Spleen (tissue), 11 donors: Measurements from ENCODE around the gene PARD3. TPM values are rescaled to one million over a fixed set of nuclear protein-coding genes. Genes with fewer than 3 reads are reported as not detected.

ENCODE experiments used
- DNase-seq: peaks from one replicate; pipeline ENCODE4 v3.0.0-alpha.2; 2020
- H3K27ac ChIP-seq, 8 donors: fragments of 200-600 bp; sonication (generic) in 7 of 8; 1 replicate in 4 of 8; 2 replicates in 4 of 8; pipeline versions ENCODE4 v1.5.0 to v1.8.0; 2016 to 2021; ENCODE audit warnings: inconsistent platforms in 4 of 8, mild to moderate bottlenecking in 4 of 8, moderate library complexity in 1 of 8
- H3K27me3 ChIP-seq, 7 donors: fragments of 200-600 bp; sonication (generic) in 6 of 7; replicated peaks in 1 of 7; 1 replicate in 4 of 7; 2 replicates in 3 of 7; pipeline versions ENCODE4 v1.5.0 to v1.8.0; 2016 to 2021; ENCODE audit warnings: inconsistent platforms in 3 of 7, mild to moderate bottlenecking in 1 of 7
- H3K36me3 ChIP-seq, 6 donors: fragments of 200-600 bp; sonication (generic) in 5 of 6; 1 replicate in 4 of 6; 2 replicates in 2 of 6; pipeline versions ENCODE4 v1.5.0 to v1.8.0; 2016 to 2021; ENCODE audit warnings: inconsistent platforms in 2 of 6
- H3K4me1 ChIP-seq, 6 donors: fragments of 200-600 bp; sonication (generic) in 5 of 6; 1 replicate in 3 of 6; 2 replicates in 3 of 6; pipeline versions ENCODE4 v1.5.0 to v1.8.0; 2016 to 2021; ENCODE audit warnings: inconsistent platforms in 3 of 6
- H3K4me3 ChIP-seq, 8 donors: fragments of 200-600 bp; sonication (generic) in 7 of 8; 1 replicate in 4 of 8; 2 replicates in 4 of 8; pipeline versions ENCODE4 v1.5.0 to v1.8.0; 2016 to 2021; ENCODE audit warnings: inconsistent platforms in 4 of 8, mild to moderate bottlenecking in 4 of 8, moderate library complexity in 2 of 8
- H3K9me3 ChIP-seq, 8 donors: fragments of 200-600 bp; sonication (generic) in 7 of 8; 1 replicate in 4 of 8; 2 replicates in 4 of 8; pipeline versions ENCODE4 v1.5.0 to v1.8.0; 2016 to 2021; ENCODE audit warnings: inconsistent platforms in 4 of 8
- CTCF ChIP-seq, 11 experiments: fragments of 200-600 bp in 7 of 11; fragments of 450-650 bp in 4 of 11; sonication (generic) in 4 of 11; IDR thresholded peaks in 8 of 11; conservative IDR thresholded peaks in 3 of 11; 1 replicate in 7 of 11; 2 replicates in 4 of 11; pipeline versions ENCODE4 v1.4.0 to v1.8.0; 2016 to 2021; ENCODE audit warnings: antibody characterized with exemption in 11 of 11, inconsistent platforms in 4 of 11, mild to moderate bottlenecking in 1 of 11
- POLR2A ChIP-seq, 3 donors: fragments of 450-650 bp; IDR thresholded peaks; one replicate each; pipeline ENCODE4 v1.5.1; 2017; ENCODE audit warnings: antibody characterized with exemption in 3 of 3, mild to moderate bottlenecking in 1 of 3
- POLR2AphosphoS5 ChIP-seq, 3 donors: sonication (generic); formaldehyde crosslinking; IDR thresholded peaks; one replicate each; pipeline ENCODE4 v1.5.1; 2017; ENCODE audit warnings: antibody characterized with exemption in 3 of 3
- WGBS, 5 donors: extraction: QIAGEN DNeasy Blood & Tissue Kit in 3 of 5; methylation state at CpG; one replicate each; pipeline versions ENCODE4 v1.1.5 to v1.1.7; 2013 to 2018; 5-methylcytosine and 5-hydroxymethylcytosine counted together
- intact Hi-C: fragments of 100-400 bp; cut with DNase I; formaldehyde crosslinking; loops from one replicate; pipeline ENCODE4 v1.15.0; 2023; ENCODE audit warnings: low total_unique reads
- polyA plus RNA-seq, 3 donors: library from polyadenylated mRNA; stranded (reverse); fragments of 200-250 nt; gene quantifications; one replicate each; pipeline ENCODE4 v1.2.1, GENCODE V29; 2013
- total RNA-seq, 7 donors: library from RNA; depleted of rRNA in 3 of 7; stranded (reverse); fragments of >200 nt in 3 of 7; fragmentation: NEBNext Ultra II Directional in 4 of 7; extraction: Animal tissue kit (Norgen Biotek cat#: 25700) in 4 of 7; gene quantifications; one replicate each; pipeline versions ENCODE4 v1.1.0 to v1.2.1, GENCODE V29; 2016 to 2021
- donor health status: healthy with polysubstance abuse.
- donor health status: DM: no; HTN: no; CAD: no; lungs with moderate emphysema.
- donor health status: DM: no; HTN: no; CAD: no.
- donor health status: Bipolar disorder and iron deficiency.
- donor health status: healthy.
- donor health status: DM: no; HTN: no; CAD: no.
- donor health status: DM: yes; HTN: yes; CAD: no.

Gene PARD3
- total and polyA plus RNA-seq, 10 donors, result 2.8 to 18.9 (median 10.8) TPM

GRCh38 chr10:34626158-34626880 lies 188.8 kb downstream of the PARD3 start:
- no peak for DNase-seq
- H3K27ac ChIP-seq, result no peak overlapping the region
- 82 to 92% (median 89%) methylated on average over 3 of the region's 3 CpGs for WGBS, 5 donors

GRCh38 chr10:34624323-34625153 lies 190.6 kb downstream of the PARD3 start:
- Histone ChIP-seq H3K4me3 (no peak overlapping the region), H3K9me3 (no peaks in the 10 kb centered on the region), H3K27ac (no peak overlapping the region), H3K27me3 (no peaks in the 10 kb centered on the region), H3K4me1 (no peaks in the 10 kb centered on the region), H3K36me3 (no peaks in the 10 kb centered on the region)
- TF ChIP-seq CTCF (IDR thresholded peaks at IDR 0.05 in 8 of 11, conservative IDR thresholded peaks at IDR 0.05 in 3 of 11), result no peak
- TF ChIP-seq POLR2AphosphoS5 (IDR thresholded peaks at IDR 0.05), result no peak
- TF ChIP-seq POLR2A (IDR thresholded peaks at IDR 0.05), result no peak
- WGBS, 5 donors, result 77 to 95% (median 85%) methylated on average over 6 to 12 of the region's 12 CpGs
- DNase-seq, result no peak
- intact Hi-C loops, result no loop called here

More at GRCh38 chr10:34626158-34626880, 188.8 kb downstream of the PARD3 start:
- Histone ChIP-seq H3K4me1 (no peaks in the 10 kb centered on the region), H3K27me3 (no peaks in the 10 kb centered on the region), H3K9me3 (no peaks in the 10 kb centered on the region), H3K4me3 (no peak overlapping the region), H3K36me3 (no peaks in the 10 kb centered on the region)
- no peak for TF ChIP-seq CTCF (IDR thresholded peaks at IDR 0.05 in 8 of 11, conservative IDR thresholded peaks at IDR 0.05 in 3 of 11)
- no peak for TF ChIP-seq POLR2AphosphoS5 (IDR thresholded peaks at IDR 0.05)
- intact Hi-C loops, result no loop called here

- no peaks in the 10 kb centered on the region for H3K36me3 ChIP-seq
- no peak for TF ChIP-seq POLR2AphosphoS5 (IDR thresholded peaks at IDR 0.05)
- TF ChIP-seq CTCF (IDR thresholded peaks at IDR 0.05 in 8 of 11, conservative IDR thresholded peaks at IDR 0.05 in 3 of 11), result no peak
- no peak for TF ChIP-seq POLR2A (IDR thresholded peaks at IDR 0.05)
- 87 to 97% (median 95%) methylated on average over 4 of the region's 4 CpGs for WGBS, 5 donors
- intact Hi-C loops, result no loop called here
- H3K4me3 ChIP-seq, result no peak overlapping the region
- no peaks in the 10 kb centered on the region for H3K27me3 ChIP-seq
- DNase-seq, result no peak
- no peaks in the 10 kb centered on the region for H3K9me3 ChIP-seq
- H3K4me1 ChIP-seq, result no peaks in the 10 kb centered on the region
- H3K27ac ChIP-seq, result no peak overlapping the region
Observed at GRCh38 chr10:34622945-34623344, 192.2 kb downstream of the PARD3 start.

- no peaks in the 10 kb centered on the region for H3K9me3 ChIP-seq
- H3K36me3 ChIP-seq, result no peaks in the 10 kb centered on the region
- WGBS, 5 donors, result 70 to 80% (median 71%) methylated on average over 2 of the region's 2 CpGs
- H3K4me3 ChIP-seq, result no peak overlapping the region
- no peaks in the 10 kb centered on the region for H3K4me1 ChIP-seq
- H3K27me3 ChIP-seq, result no peaks in the 10 kb centered on the region
- DNase-seq, result no peak
- TF ChIP-seq POLR2AphosphoS5 (IDR thresholded peaks at IDR 0.05), result no peak
- no peak for TF ChIP-seq CTCF (IDR thresholded peaks at IDR 0.05 in 8 of 11, conservative IDR thresholded peaks at IDR 0.05 in 3 of 11)
- no peak for TF ChIP-seq POLR2A (IDR thresholded peaks at IDR 0.05)
- no peak overlapping the region for H3K27ac ChIP-seq
- intact Hi-C loops, result no loop called here
Observed at GRCh38 chr10:34618611-34619010, 196.5 kb downstream of the PARD3 start.
